Measurements from ENCODE around the gene IBA57.

IBA57 gene

GRCh38 chr1:228228601-228229074, 63.0 kb downstream of the IBA57 start:
- DNase-seq: no peak

- DNase-seq: no peak
Observed at GRCh38 chr1:228231189-228231588, 65.6 kb downstream of the IBA57 start.

All from T-helper 2 cell (primary cell).